HG03045 (cell line): Measurements from ENCODE around the gene YBEY.
"Not testable (repeated sequence)": the region's sequence is repeated elsewhere in the genome, so short reads cannot be mapped to it uniquely, and the experiment has no call there.

Experiments used
- ATAC-seq: cut with Tn5 transposase; IDR thresholded peaks from one replicate; pipeline ENCODE4 v1.9.1; 2021; ENCODE audit warnings: mild to moderate bottlenecking, moderate library complexity; ENCODE audit not compliant: unreplicated experiment

The YBEY gene

GRCh38 chr21:46285761-46286647, at the start of gene YBEY:
YBEY (plus strand) TSS chr21:46286342; CDS start chr21:46286914, 572 bp downstream.
- peak; percentile 88 for ATAC-seq

- no peak for ATAC-seq
Measured at GRCh38 chr21:46237474-46237873, 48.7 kb upstream of the YBEY start.

GRCh38 chr21:46239817-46240325, 46.3 kb upstream of the YBEY start:
- no peak for ATAC-seq

- ATAC-seq = not testable (repeated sequence)
Measured at GRCh38 chr21:46241577-46241976, 44.6 kb upstream of the YBEY start.

- ATAC-seq = no peak
Measured at GRCh38 chr21:46243325-46243724, 42.8 kb upstream of the YBEY start.

- ATAC-seq = no peak
Measured at GRCh38 chr21:46243960-46244361, 42.2 kb upstream of the YBEY start.

GRCh38 chr21:46244602-46245001, 41.5 kb upstream of the YBEY start:
- no peak for ATAC-seq

GRCh38 chr21:46245213-46245915, 40.8 kb upstream of the YBEY start:
- no peak for ATAC-seq

GRCh38 chr21:46246345-46246744, 39.8 kb upstream of the YBEY start:
- no peak for ATAC-seq

GRCh38 chr21:46247699-46248421, 38.3 kb upstream of the YBEY start:
- no peak for ATAC-seq

- ATAC-seq = no peak
Measured at GRCh38 chr21:46248422-46248782, 37.7 kb upstream of the YBEY start.

- no peak for ATAC-seq
Measured at GRCh38 chr21:46248827-46249226, 37.3 kb upstream of the YBEY start.

GRCh38 chr21:46250146-46250725, 35.9 kb upstream of the YBEY start:
- ATAC-seq = no peak

- ATAC-seq = no peak
Measured at GRCh38 chr21:46252840-46253239, 33.3 kb upstream of the YBEY start.

- no peak for ATAC-seq
Measured at GRCh38 chr21:46253610-46254124, 32.5 kb upstream of the YBEY start.

- no peak for ATAC-seq
Measured at GRCh38 chr21:46254208-46254975, 31.8 kb upstream of the YBEY start.

- ATAC-seq = no peak
Measured at GRCh38 chr21:46255166-46255565, 31.0 kb upstream of the YBEY start.

GRCh38 chr21:46255758-46256337, 30.3 kb upstream of the YBEY start:
- ATAC-seq = no peak

- ATAC-seq = no peak
Measured at GRCh38 chr21:46256501-46256994, 29.6 kb upstream of the YBEY start.
